HepG2 (cell line): ENCODE measurements around the gene KIAA0319L. TPM values are rescaled to one million over a fixed set of nuclear protein-coding genes. Genes with fewer than 3 reads are reported as not detected.

ENCODE experiments used
- ATAC-seq: fragments of 200-7000 bp; cut with Tn5 transposase; 3 replicates; pipeline ENCODE4 v1.9.1; 2020; ENCODE audit warnings: mild to moderate bottlenecking, moderate library complexity
- BruUV-seq: library from RNA; stranded (reverse); fragments of 400-500 nt; replicated peaks from 2 replicates; lab custom pipeline; 2021; lab: Mats Ljungman, UMichigan
- CTCF ChIA-PET: fragments of 300-600 bp; formaldehyde crosslinking; extraction: SDS; loops from one replicate; lab custom pipeline; 2021; ENCODE audit warnings: low total read pairs, inconsistent platforms, low intra/inter-chr PET ratio; lab: Yijun Ruan, JAX
- POLR2A ChIA-PET: fragments of 350-600 bp; sonication (Branson Sonifier 250); formaldehyde crosslinking; loops from one replicate; lab custom pipeline; 2020; ENCODE audit warnings: antibody characterized with exemption, inconsistent platforms; lab: Yijun Ruan, JAX
- DNase-seq: peaks from one replicate; pipeline ENCODE4 v3.0.0-alpha.2; 2015; ENCODE audit warnings: low spot score
- FAIRE-seq: peaks from 3 replicates; lab custom pipeline; 2011; peaks lifted over from hg19 to GRCh38; lab: Jason Lieb, UNC
- H2AFZ ChIP-seq: one replicate; pipeline ENCODE4 v1.6.1; 2011; ENCODE audit warnings: low read length, inconsistent platforms
- H3K27ac ChIP-seq: fragments of 300-600 bp; 3 replicates; pipeline ENCODE4 v1.8.0; 2011; ENCODE audit warnings: mixed run types, mild to moderate bottlenecking, mixed read lengths, low read length, inconsistent platforms; ENCODE audit not compliant: insufficient read depth; ENCODE audit errors: extremely low read length
- H3K27me3 ChIP-seq, 2 experiments: fragments of 200-600 bp in 1 of 2; 2 replicates in 1 of 2; 3 replicates in 1 of 2; pipeline versions ENCODE4 v1.6.0 to v1.8.0; 2011; ENCODE audit warnings: low read length in 2 of 2, mild to moderate bottlenecking in 2 of 2, moderate library complexity in 2 of 2, inconsistent platforms in 1 of 2; ENCODE audit not compliant: insufficient read depth in 2 of 2, control insufficient read depth in 1 of 2
- H3K36me3 ChIP-seq, 2 experiments: fragments of 200-600 bp in 1 of 2; replicated peaks in 1 of 2; 2 replicates in 1 of 2; 3 replicates in 1 of 2; pipeline versions ENCODE4 v1.5.1 to v1.8.0; 2011; ENCODE audit warnings: low read length in 2 of 2, inconsistent platforms in 1 of 2; ENCODE audit not compliant: insufficient read depth in 2 of 2, control insufficient read depth in 1 of 2
- H3K4me1 ChIP-seq: 2 replicates; pipeline ENCODE4 v1.5.1; 2012; ENCODE audit warnings: low read length, inconsistent platforms; ENCODE audit not compliant: insufficient read depth
- H3K4me2 ChIP-seq: 2 replicates; pipeline ENCODE4 v1.6.0; 2011; ENCODE audit warnings: low read depth, low read length, inconsistent platforms
- H3K4me3 ChIP-seq, 3 experiments: fragments of 200-600 bp in 1 of 3; sonication (generic), shearing (Covaris generic) in 1 of 3; replicated peaks in 1 of 3; 2 replicates each; pipeline ENCODE4 v1.5.1; 2011 to 2016; ENCODE audit warnings: low read length in 3 of 3, inconsistent platforms in 2 of 3, low read depth in 2 of 3, mild to moderate bottlenecking in 2 of 3, control low read depth in 1 of 3, mixed read lengths in 1 of 3; ENCODE audit not compliant: insufficient read depth in 1 of 3
- H3K79me2 ChIP-seq: one replicate; pipeline ENCODE4 v1.6.1; 2011; ENCODE audit warnings: low read length, inconsistent platforms; ENCODE audit not compliant: insufficient read depth
- H3K9ac ChIP-seq: 2 replicates; pipeline ENCODE4 v1.6.0; 2011; ENCODE audit warnings: mild to moderate bottlenecking, low read depth, low read length, inconsistent platforms; ENCODE audit not compliant: insufficient read depth
- H3K9me3 ChIP-seq: 2 replicates; pipeline ENCODE4 v1.5.1; 2012; ENCODE audit warnings: mild to moderate bottlenecking, low read length
- H4K20me1 ChIP-seq: 2 replicates; pipeline ENCODE4 v1.6.0; 2011; ENCODE audit warnings: inconsistent platforms, mild to moderate bottlenecking, low read length, moderate library complexity; ENCODE audit not compliant: insufficient read depth
- MTF1 ChIP-seq: sonication (generic); formaldehyde crosslinking; IDR thresholded peaks from 2 replicates; pipeline ENCODE4 v1.5.0; 2020; ENCODE audit warnings: missing genetic modification reagents
- NR0B2 ChIP-seq: sonication (generic); formaldehyde crosslinking; IDR thresholded peaks from 2 replicates; pipeline ENCODE4 v1.4.0; 2020; ENCODE audit warnings: mild to moderate bottlenecking, missing genetic modification reagents
- NR2C2 ChIP-seq: sonication (generic); formaldehyde crosslinking; IDR thresholded peaks from 2 replicates; pipeline ENCODE4 v1.4.0; 2020; ENCODE audit warnings: missing genetic modification reagents, mild to moderate bottlenecking, moderate library complexity, borderline replicate concordance
- SATB2 ChIP-seq: sonication (generic); formaldehyde crosslinking; IDR thresholded peaks from 2 replicates; pipeline ENCODE4 v1.5.0; 2020; ENCODE audit warnings: missing genetic modification reagents
- SMAD1 ChIP-seq: sonication (generic); formaldehyde crosslinking; IDR thresholded peaks from 2 replicates; pipeline ENCODE4 v1.4.0; 2020; ENCODE audit warnings: missing genetic modification reagents, low read depth, mild to moderate bottlenecking, borderline replicate concordance
- SRY ChIP-seq: sonication (generic); formaldehyde crosslinking; IDR thresholded peaks from 2 replicates; pipeline ENCODE4 v1.8.0; 2022; ENCODE audit warnings: mild to moderate bottlenecking, missing genetic modification reagents
- U2AF1 ChIP-seq: fragments of 200-400 bp; formaldehyde crosslinking; optimal IDR thresholded peaks from 2 replicates; pipeline ENCODE3; 2017; ENCODE audit warnings: mild to moderate bottlenecking, low read depth, low read length
- XRCC5 ChIP-seq: fragments of 200-400 bp; formaldehyde crosslinking; optimal IDR thresholded peaks from 2 replicates; pipeline ENCODE3; 2017; ENCODE audit warnings: mild to moderate bottlenecking, low read length
- ZNF276 ChIP-seq: sonication (generic); formaldehyde crosslinking; IDR thresholded peaks from 2 replicates; pipeline ENCODE4 v1.4.0; 2020; ENCODE audit warnings: mild to moderate bottlenecking, low read depth, missing genetic modification reagents
- ZNF562 ChIP-seq: sonication (generic); formaldehyde crosslinking; IDR thresholded peaks from 2 replicates; pipeline ENCODE4 v1.8.0; 2022; ENCODE audit warnings: missing genetic modification reagents, borderline replicate concordance
- ZSCAN25 ChIP-seq: sonication (generic); formaldehyde crosslinking; IDR thresholded peaks from 2 replicates; pipeline ENCODE4 v1.8.0; 2022; ENCODE audit warnings: mild to moderate bottlenecking, missing genetic modification reagents
- in situ Hi-C: cut with HindIII; loops from 2 replicates; pipeline ENCODE4 v1.10.0; 2017; ENCODE audit warnings: low pct_unique_long_range_greater_than_20kb; ENCODE audit not compliant: extremely low pct_ligation_motif_present
- intact Hi-C: fragments of 100-400 bp; cut with micrococcal nuclease; formaldehyde crosslinking; loops from one replicate; pipeline ENCODE4 v1.10.0; 2022; ENCODE audit not compliant: unreplicated experiment
- polyA plus RNA-seq, 8 experiments: library from polyadenylated mRNA; depleted of rRNA in 3 of 8; stranded (reverse) in 7 of 8; unstranded in 1 of 8; fragments of >200 nt; fragmentation: Illumina TruSeq in 4 of 8; extraction: Trizol in 4 of 8; gene quantifications; 2 replicates each; pipeline versions ENCODE4 v1.2.1 to v1.2.3, GENCODE V29; 2011 to 2016; ENCODE audit warnings: low read depth in 4 of 8, missing spikeins in 1 of 8, mixed read lengths in 1 of 8; ENCODE audit not compliant: insufficient read depth in 1 of 8
- total RNA-seq, 5 experiments: library from RNA; depleted of rRNA; stranded (reverse); fragments of >200 nt; fragmentation: Illumina TruSeq; extraction: Trizol; gene quantifications; 2 replicates each; pipeline ENCODE4 v1.2.3, GENCODE V29; 2016; ENCODE audit warnings: low read depth in 1 of 5
- TF ChIP-seq, protein P1 (sequence below): sonication (generic); formaldehyde crosslinking; IDR thresholded peaks from 2 replicates; pipeline ENCODE4 v1.5.1; 2020; ENCODE audit warnings: mild to moderate bottlenecking, moderate library complexity, missing genetic modification reagents
- TF ChIP-seq, protein P2 (sequence below): sonication (generic); formaldehyde crosslinking; IDR thresholded peaks from 2 replicates; pipeline ENCODE4 v1.4.0; 2020; ENCODE audit warnings: missing genetic modification reagents

KIAA0319L gene
- total and polyA plus RNA-seq, 2 of the 13 experiments (the other 11 are each of a cell fraction or from before 2014, with no cell fraction given): 33.4 to 82.6 TPM

GRCh38 chr1:35444519-35444774 is 112.8 kb downstream of the KIAA0319L start:
- no TSS peak for BruUV-seq
- TF ChIP-seq NR0B2 (CRISPR knock-in tag): no peak
- no peak for TF ChIP-seq SMAD1 (CRISPR knock-in tag)
- no peak for TF ChIP-seq U2AF1
- no peak for TF ChIP-seq XRCC5
- no peak for TF ChIP-seq ZSCAN25 (CRISPR knock-in tag)
- TF ChIP-seq ZNF276 (CRISPR knock-in tag): no peak
- TF ChIP-seq SATB2: no peak
- TF ChIP-seq, protein P1, sequence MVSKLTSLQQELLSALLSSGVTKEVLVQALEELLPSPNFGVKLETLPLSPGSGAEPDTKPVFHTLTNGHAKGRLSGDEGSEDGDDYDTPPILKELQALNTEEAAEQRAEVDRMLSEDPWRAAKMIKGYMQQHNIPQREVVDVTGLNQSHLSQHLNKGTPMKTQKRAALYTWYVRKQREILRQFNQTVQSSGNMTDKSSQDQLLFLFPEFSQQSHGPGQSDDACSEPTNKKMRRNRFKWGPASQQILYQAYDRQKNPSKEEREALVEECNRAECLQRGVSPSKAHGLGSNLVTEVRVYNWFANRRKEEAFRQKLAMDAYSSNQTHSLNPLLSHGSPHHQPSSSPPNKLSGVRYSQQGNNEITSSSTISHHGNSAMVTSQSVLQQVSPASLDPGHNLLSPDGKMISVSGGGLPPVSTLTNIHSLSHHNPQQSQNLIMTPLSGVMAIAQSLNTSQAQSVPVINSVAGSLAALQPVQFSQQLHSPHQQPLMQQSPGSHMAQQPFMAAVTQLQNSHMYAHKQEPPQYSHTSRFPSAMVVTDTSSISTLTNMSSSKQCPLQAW (CRISPR knock-in tag): no peak
- TF ChIP-seq SRY (CRISPR knock-in tag): no peak
- TF ChIP-seq, protein P2, sequence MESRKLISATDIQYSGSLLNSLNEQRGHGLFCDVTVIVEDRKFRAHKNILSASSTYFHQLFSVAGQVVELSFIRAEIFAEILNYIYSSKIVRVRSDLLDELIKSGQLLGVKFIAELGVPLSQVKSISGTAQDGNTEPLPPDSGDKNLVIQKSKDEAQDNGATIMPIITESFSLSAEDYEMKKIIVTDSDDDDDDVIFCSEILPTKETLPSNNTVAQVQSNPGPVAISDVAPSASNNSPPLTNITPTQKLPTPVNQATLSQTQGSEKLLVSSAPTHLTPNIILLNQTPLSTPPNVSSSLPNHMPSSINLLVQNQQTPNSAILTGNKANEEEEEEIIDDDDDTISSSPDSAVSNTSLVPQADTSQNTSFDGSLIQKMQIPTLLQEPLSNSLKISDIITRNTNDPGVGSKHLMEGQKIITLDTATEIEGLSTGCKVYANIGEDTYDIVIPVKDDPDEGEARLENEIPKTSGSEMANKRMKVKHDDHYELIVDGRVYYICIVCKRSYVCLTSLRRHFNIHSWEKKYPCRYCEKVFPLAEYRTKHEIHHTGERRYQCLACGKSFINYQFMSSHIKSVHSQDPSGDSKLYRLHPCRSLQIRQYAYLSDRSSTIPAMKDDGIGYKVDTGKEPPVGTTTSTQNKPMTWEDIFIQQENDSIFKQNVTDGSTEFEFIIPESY (CRISPR knock-in tag): no peak
- TF ChIP-seq NR2C2: no peak
- TF ChIP-seq ZNF562 (CRISPR knock-in tag): no peak
- TF ChIP-seq MTF1 (CRISPR knock-in tag): no peak
- Histone ChIP-seq H3K9me3 (no peaks in the 10 kb centered on the region), H3K4me2 (no peak overlapping the region), H4K20me1 (no peaks in the 10 kb centered on the region), H3K36me3 (peaks cover 23 to 76% of the 10 kb centered on the region in 2 experiments), H3K79me2 (no peaks in the 10 kb centered on the region), H3K4me1 (peaks cover 26% of the 10 kb centered on the region), H3K27ac (no peak overlapping the region), H3K27me3 (no peaks in the 10 kb centered on the region), H2AFZ (no peak overlapping the region), H3K4me3 (no peak overlapping the region), H3K9ac (no peak overlapping the region)
- CTCF ChIA-PET: interaction anchor here (0.6 kb wide), 1 partner anchor 512 kb away, joined by 5 read pairs; no protein-coding TSS in a partner anchor
- in situ Hi-C loops (loop anchor here (10.0 to 25.0 kb wide), 2 partner anchors 100 to 293 kb away; no protein-coding TSS in a partner anchor), intact Hi-C loops (loop anchor here (1.0 kb wide), 1 partner anchor 242 kb away; no protein-coding TSS in a partner anchor)
- POLR2A ChIA-PET: no interaction called here
- DNase-seq (no peak), ATAC-seq (no peak), FAIRE-seq (peak; percentile 82)
